CD4-positive, alpha-beta T cell treated with Interleukin-1 beta for 1 hour (primary cell): ENCODE data around the gene SCN4A.

Experiments used
- DNase-seq, 2 donors: peaks; one replicate each; pipeline ENCODE4 v3.0.0-alpha.2; 2020 to 2022

The SCN4A gene

GRCh38 chr17:63954402-63955063 lies 18.2 kb downstream of the SCN4A start:
- peak; percentile 39 to 66 for DNase-seq

- DNase-seq = peak; percentile 49 to 55
Measured at GRCh38 chr17:63950940-63951907, 21.5 kb downstream of the SCN4A start.

GRCh38 chr17:63949576-63950250 lies 23.0 kb downstream of the SCN4A start:
- no peak for DNase-seq

- no peak for DNase-seq
Measured at GRCh38 chr17:63948521-63948920, 24.2 kb downstream of the SCN4A start.

GRCh38 chr17:63947711-63948330 lies 24.9 kb downstream of the SCN4A start:
- no peak for DNase-seq

DNA sequence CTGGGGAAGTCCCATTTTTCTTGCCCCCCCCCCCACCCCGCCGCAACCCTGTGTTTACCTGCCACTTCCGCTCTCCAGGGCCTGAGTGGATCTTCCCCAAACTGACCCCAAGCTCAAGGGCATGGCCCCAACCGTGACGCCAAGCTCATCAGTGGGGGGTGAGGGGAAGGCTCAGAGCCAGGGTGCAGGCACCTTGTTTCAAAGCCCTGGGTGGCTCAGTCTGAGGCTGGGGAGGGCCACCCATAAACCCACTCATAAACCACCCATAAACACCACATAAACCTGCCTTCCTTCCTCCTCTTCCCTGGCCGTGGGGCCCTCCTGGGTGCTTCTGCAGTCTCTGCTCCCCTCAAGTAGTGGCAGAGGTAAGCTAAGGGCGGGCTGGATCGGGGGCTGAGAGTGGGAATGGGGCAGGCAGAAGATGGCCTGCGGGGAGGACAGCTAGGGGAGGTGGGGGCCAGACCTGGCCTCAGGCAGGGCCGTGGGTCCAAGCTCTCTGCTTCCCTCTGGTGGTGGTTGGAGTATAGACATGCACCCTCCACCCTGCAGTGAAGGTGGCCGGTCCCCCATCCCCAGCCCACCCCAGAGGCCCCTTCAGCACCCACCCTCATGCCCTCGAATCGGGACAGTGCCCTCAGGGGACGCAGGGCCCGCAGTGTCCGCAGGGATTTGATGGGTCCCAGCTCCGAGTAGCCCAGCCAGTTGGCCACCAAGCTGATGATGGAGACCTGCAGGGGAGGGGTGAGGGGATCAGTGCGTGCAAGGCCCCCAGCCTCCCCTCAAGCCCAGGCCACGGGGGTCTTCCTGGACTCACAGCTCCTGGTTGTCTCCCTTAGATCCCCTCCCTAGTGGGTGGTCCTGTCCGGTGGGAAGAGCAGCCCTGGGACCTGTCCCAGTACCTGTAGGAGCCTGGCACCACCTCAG lies 26.0 kb downstream of the SCN4A start:
- peak; percentile 63 to 65 for DNase-seq

- peak in 1 of 2 donors; percentile 40 for DNase-seq
Measured at GRCh38 chr17:63945784-63946439, 26.8 kb downstream of the SCN4A start.

DNA sequence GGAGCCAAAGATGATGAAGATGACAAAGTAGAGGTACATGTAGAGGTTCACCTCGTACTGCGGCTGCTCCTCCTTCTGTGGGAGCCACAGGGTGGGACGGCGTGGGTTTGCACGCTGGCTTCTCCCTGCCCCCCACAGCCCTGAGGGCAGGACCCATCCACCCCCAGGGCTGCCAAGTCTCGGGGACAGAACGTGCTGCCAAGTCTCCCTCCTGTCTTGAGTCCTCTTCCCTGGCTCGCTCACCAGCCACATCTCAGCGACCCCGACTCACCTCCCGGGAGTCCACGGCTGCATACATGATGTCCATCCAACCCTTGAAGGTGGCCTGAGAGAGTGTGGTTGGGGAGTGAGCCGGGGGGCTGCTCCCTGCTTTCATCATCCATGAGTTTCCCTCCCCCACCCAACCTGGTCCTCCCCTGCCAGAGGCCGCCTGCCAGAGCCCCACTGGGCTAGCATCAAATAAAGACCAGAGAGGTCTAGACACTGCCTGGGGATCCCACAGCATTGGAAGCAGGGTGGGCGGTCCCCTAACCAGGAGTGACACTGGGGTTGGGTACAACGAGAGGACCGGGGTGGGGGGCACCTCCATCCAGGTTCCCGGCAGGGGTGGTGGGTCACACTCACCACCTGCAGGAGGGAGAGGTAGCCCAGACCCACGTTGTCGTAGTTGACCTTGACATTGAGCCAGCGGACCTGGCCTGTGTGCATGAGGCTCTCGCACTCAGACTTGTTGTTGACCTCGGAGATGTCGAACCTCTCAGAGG lies 27.8 kb downstream of the SCN4A start:
- DNase-seq = no peak

GRCh38 chr17:63943745-63944144 lies 29.0 kb downstream of the SCN4A start:
- DNase-seq = no peak

- DNase-seq = no peak
Measured at GRCh38 chr17:63942309-63942985, 30.3 kb downstream of the SCN4A start.

- DNase-seq = no peak
Measured at GRCh38 chr17:63941751-63942150, 31.0 kb downstream of the SCN4A start.

DNA sequence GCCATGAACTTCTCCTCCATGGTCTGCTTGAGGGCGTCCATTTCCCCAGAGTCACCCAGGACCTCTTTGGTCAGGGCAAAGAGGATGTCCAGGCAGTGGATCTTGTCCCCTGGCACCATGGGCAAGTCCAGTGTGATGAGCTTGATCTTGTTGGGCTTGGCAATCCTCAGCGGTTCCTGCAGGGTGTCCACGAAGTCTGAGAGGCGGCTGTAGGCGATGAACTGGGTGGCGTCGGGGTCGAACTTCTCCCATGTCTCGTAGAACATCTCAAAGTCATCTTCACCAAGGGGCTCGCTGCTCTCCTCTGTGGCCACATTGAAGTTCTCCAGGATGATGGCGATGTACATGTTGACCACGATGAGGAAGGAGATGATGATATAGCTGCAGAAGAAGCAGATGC lies 31.6 kb downstream of the SCN4A start:
- no peak for DNase-seq

GRCh38 chr17:63940584-63940983 lies 32.1 kb downstream of the SCN4A start:
- DNase-seq = no peak

DNA sequence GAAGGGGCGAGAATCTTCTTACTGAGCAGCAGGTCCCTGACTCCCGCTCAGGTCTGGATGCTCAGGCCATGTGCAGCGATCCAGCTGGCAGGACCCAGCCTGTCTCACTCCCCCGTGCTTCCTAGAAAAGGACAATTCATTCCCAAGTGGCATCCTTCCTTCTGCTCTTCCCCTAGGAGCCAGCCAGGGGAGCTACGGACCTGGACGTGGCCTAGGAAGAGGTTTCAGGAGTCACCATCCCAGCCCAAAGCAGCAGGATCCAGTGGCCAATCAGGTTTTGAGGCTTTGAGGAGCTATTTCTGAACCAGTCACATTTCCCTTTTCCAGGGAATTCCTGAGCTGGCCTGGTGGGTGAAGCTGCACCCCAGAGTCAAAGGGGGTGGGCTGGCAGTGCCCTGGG lies 32.8 kb downstream of the SCN4A start:
- DNase-seq = no peak

- DNase-seq = no peak
Measured at GRCh38 chr17:63939401-63939800, 33.3 kb downstream of the SCN4A start.

DNA sequence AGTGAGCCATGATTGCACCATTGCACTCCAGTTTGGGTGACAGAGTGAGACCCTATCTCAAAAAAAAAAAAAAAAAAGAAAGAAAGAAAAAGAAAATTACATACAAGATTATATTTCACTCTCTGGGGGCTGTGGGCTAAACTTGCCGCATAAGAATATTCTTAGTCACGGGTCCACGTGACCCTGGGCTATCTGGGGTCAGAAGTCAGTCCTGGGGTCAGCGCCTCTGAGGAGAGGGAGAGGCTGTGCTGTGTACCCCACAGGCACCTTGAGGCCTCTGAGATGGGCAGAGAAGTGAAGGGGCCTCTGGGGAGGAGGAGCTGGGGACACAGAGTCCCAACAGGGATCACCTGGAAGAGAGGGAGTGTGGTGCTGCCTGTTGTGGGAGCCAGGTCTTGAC lies 34.8 kb downstream of the SCN4A start:
- DNase-seq = no peak

DNA sequence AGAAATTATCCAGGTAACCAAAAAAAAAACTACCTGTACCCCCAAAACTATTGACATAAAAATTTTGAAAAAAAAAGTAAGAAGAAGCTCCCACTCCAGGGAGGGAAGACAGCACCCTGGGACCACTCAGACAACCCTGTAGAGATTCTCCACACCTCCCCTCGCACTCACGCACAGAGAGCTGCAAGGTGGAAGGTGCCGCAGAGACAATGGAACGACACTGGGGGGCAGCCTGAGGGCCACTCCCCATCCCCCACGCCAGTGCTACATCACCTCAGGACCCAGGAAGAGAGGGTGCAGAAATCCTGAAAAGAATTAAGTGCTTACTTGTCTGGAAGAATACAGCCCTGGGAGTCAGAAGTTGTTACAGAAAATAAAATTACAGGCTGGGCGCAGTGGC lies 35.4 kb downstream of the SCN4A start:
- no peak for DNase-seq

- DNase-seq = no peak
Measured at GRCh38 chr17:63934183-63935112, 38.3 kb downstream of the SCN4A start.

DNA sequence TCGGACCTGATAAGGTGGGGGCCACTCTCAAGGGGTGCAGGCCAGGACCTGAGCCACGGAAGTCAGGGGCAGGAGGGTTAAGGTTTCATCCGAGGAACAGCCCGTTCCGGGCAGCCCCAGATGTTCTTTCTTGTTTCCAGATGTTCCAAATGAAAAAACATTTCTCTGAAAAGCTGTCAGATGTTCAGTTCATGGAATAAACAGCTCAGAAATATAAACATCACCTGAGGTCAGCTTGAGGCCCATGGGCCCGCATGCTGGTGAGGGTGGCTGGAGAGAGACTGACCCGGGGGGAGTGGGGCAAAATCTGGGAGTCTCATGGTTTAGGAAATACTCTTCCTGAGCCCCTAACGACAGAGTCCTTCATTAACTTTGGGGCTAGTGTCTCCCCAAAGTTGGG lies 39.1 kb downstream of the SCN4A start:
- DNase-seq = no peak
